Measurements from ENCODE around the gene PCDHA10.

Gene PCDHA10

DNA sequence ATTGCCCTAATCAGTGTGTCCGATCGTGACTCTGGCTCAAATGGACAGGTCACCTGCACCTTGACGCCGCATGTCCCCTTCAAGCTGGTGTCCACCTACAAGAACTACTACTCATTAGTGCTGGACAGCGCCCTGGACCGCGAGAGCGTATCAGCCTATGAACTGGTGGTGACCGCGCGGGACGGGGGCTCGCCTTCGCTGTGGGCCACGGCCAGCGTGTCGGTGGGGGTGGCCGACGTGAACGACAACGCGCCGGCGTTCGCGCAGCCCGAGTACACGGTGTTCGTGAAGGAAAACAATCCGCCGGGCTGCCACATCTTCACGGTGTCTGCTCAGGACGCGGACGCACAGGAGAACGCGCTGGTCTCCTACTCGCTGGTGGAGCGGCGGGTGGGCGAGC lies 27.7 kb downstream of the PCDHA10 start:
- peak; percentile 7 for DNase-seq (ENCODE audit: low spot score)
- TF ChIP-seq, protein P1, sequence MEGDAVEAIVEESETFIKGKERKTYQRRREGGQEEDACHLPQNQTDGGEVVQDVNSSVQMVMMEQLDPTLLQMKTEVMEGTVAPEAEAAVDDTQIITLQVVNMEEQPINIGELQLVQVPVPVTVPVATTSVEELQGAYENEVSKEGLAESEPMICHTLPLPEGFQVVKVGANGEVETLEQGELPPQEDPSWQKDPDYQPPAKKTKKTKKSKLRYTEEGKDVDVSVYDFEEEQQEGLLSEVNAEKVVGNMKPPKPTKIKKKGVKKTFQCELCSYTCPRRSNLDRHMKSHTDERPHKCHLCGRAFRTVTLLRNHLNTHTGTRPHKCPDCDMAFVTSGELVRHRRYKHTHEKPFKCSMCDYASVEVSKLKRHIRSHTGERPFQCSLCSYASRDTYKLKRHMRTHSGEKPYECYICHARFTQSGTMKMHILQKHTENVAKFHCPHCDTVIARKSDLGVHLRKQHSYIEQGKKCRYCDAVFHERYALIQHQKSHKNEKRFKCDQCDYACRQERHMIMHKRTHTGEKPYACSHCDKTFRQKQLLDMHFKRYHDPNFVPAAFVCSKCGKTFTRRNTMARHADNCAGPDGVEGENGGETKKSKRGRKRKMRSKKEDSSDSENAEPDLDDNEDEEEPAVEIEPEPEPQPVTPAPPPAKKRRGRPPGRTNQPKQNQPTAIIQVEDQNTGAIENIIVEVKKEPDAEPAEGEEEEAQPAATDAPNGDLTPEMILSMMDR (IDR thresholded peaks at IDR 0.05; ENCODE audit: extremely low read depth, insufficient read depth, missing control alignments), result no peak
- in situ Hi-C loops (cut with MboI; ENCODE audit: low pct_unique_long_range_greater_than_20kb, low sequenced_read_pairs, unreplicated experiment), result no loop called here

DNA sequence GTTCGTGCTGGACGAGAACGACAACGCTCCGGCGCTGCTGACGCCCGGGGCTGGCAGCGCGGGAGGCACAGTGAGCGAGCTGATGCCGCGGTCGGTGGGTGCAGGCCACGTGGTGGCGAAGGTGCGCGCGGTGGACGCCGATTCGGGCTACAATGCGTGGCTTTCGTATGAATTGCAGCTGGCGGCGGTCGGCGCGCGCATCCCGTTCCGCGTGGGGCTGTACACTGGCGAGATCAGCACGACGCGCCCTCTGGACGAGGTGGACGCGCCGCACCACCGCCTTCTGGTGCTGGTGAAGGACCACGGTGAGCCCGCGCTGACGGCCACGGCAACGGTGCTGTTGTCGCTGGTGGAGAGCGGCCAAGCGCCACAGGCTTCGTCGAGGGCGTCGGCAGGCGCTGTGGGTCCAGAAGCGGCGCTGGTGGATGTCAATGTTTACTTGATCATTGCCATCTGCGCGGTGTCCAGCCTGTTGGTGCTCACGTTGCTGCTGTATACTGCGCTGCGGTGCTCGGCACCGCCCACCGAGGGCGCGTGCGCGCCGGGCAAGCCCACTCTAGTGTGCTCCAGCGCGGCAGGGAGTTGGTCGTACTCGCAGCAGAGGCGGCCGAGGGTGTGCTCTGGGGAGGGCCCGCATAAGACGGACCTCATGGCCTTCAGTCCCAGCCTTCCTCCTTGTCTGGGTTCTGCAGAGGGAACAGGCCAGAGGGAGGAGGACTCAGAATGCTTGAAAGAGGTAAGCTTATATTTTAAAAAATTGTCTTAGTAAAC lies 28.4 kb downstream of the PCDHA10 start:
- in situ Hi-C loops (cut with MboI; ENCODE audit: low pct_unique_long_range_greater_than_20kb, low sequenced_read_pairs, unreplicated experiment), result no loop called here

DNA sequence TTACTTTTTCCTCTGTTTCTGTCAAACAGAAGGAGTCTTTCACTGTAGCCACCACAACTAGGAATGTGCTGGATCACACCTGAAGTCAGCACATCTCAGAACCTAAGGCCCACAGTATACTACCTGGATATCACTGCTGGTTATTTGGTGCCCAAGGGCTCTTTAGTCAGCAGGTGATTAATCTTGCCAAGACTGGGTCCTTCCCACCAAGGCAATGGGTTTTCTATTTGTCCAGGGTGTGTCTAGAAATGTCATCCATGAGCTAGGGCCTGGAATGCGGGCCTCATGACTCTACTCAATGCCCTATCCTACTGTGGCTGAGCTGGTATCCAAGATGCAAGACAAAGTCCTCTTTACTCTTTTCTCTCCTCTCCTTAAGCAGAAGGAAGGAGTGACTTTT lies 60.6 kb downstream of the PCDHA10 start:
- no peak for DNase-seq (ENCODE audit: low spot score)
- in situ Hi-C loops (cut with MboI; ENCODE audit: low pct_unique_long_range_greater_than_20kb, low sequenced_read_pairs, unreplicated experiment), result no loop called here

More for the DNA sequence above, 28.4 kb downstream of the PCDHA10 start:
- TF ChIP-seq, protein P1 (IDR thresholded peaks at IDR 0.05; ENCODE audit: extremely low read depth, insufficient read depth, missing control alignments), result no peak
- DNase-seq (ENCODE audit: low spot score), result peak; percentile 5

More for the DNA sequence above, 60.6 kb downstream of the PCDHA10 start:
- TF ChIP-seq, protein P1 (IDR thresholded peaks at IDR 0.05; ENCODE audit: extremely low read depth, insufficient read depth, missing control alignments), result no peak
